Suppressor macrophage treated with lipopolysaccharide for 1 hour (primary cell): ENCODE data around the gene NTSR1.
A peak's percentile ranks its signal among the peaks of the same experiment; 100 is the strongest.

Source experiments
- DNase-seq, 3 donors: peaks; one replicate each; pipeline ENCODE4 v3.0.0-alpha.2; 2020 to 2022

Gene NTSR1

GRCh38 chr20:62694868-62695267, 13.8 kb upstream of the NTSR1 start:
- no peak for DNase-seq

- DNase-seq: peak; percentile 69 to 76 (median 74)
These were observed 12.9 kb upstream of the NTSR1 start for GRCh38 chr20:62695448-62696414.

GRCh38 chr20:62696434-62696957, 12.1 kb upstream of the NTSR1 start:
- no peak for DNase-seq

- peak; percentile 79 to 86 (median 83) for DNase-seq
These were observed 11.6 kb upstream of the NTSR1 start for GRCh38 chr20:62696989-62697388.

GRCh38 chr20:62697468-62697912, 11.1 kb upstream of the NTSR1 start:
- no peak for DNase-seq

- no peak for DNase-seq
These were observed 10.4 kb upstream of the NTSR1 start for GRCh38 chr20:62698231-62698630.

- no peak for DNase-seq
These were observed 9.3 kb upstream of the NTSR1 start for GRCh38 chr20:62699296-62699695.

GRCh38 chr20:62699741-62700140, 8.9 kb upstream of the NTSR1 start:
- no peak for DNase-seq

- DNase-seq: no peak
These were observed 8.2 kb upstream of the NTSR1 start for GRCh38 chr20:62700261-62700930.

- DNase-seq: no peak
These were observed 7.2 kb upstream of the NTSR1 start for GRCh38 chr20:62701161-62702012.

GRCh38 chr20:62702013-62702300, 6.7 kb upstream of the NTSR1 start:
- no peak for DNase-seq

GRCh38 chr20:62702895-62703852, 5.5 kb upstream of the NTSR1 start:
- DNase-seq: peak; percentile 61 to 78 (median 74)

GRCh38 chr20:62703853-62704228, 4.8 kb upstream of the NTSR1 start:
- DNase-seq: no peak

GRCh38 chr20:62704341-62704948, 4.2 kb upstream of the NTSR1 start:
- DNase-seq: peak; percentile 50 to 73 (median 58)

GRCh38 chr20:62705627-62706026, 3.0 kb upstream of the NTSR1 start:
- no peak for DNase-seq

GRCh38 chr20:62706344-62706743, 2.3 kb upstream of the NTSR1 start:
- DNase-seq: no peak

GRCh38 chr20:62706857-62707256, 1.8 kb upstream of the NTSR1 start:
- no peak for DNase-seq

GRCh38 chr20:62707276-62707920, 1.2 kb upstream of the NTSR1 start:
- DNase-seq: no peak

- peak in 1 of 3 donors; percentile 31 for DNase-seq
These were observed 615 bp upstream of the NTSR1 start for GRCh38 chr20:62707921-62708521.

- DNase-seq: no peak
These were observed 885 bp downstream of the NTSR1 start for GRCh38 chr20:62709537-62709905.
